MCF 10A (cell line): Measurements from ENCODE around the gene TRIM28. TPM values are rescaled to one million over a fixed set of nuclear protein-coding genes. Genes with fewer than 3 reads are reported as not detected.

Experiments
- BruUV-seq: library from RNA; stranded (reverse); fragments of 400-500 nt; replicated peaks from 2 replicates; lab custom pipeline; 2021; lab: Mats Ljungman, UMichigan
- CTCF ChIA-PET: fragments of 300-600 bp; sonication (Branson Sonifier 250); formaldehyde crosslinking; extraction: SDS; loops from one replicate; lab custom pipeline; 2021; ENCODE audit warnings: antibody characterized with exemption, inconsistent platforms; lab: Yijun Ruan, JAX
- POLR2A ChIA-PET: fragments of 300-600, 350-650 bp; sonication (Branson Sonifier 250); formaldehyde crosslinking; extraction: SDS; loops from one replicate; lab custom pipeline; 2020; ENCODE audit warnings: antibody characterized with exemption, inconsistent platforms; lab: Yijun Ruan, JAX
- DNase-seq: peaks from one replicate; pipeline ENCODE4 v3.0.0-alpha.2; 2018; ENCODE audit not compliant: unreplicated experiment
- H3K27ac Mint-ChIP-seq: one replicate; pipeline ENCODE4 v1.8.0; 2022; ENCODE audit warnings: mild to moderate bottlenecking, low read depth, mixed read lengths; ENCODE audit not compliant: unreplicated experiment
- H3K27me3 Mint-ChIP-seq: one replicate; pipeline ENCODE4 v1.8.0; 2022; ENCODE audit warnings: mixed read lengths; ENCODE audit not compliant: insufficient read depth, unreplicated experiment
- H3K36me3 Mint-ChIP-seq: one replicate; pipeline ENCODE4 v1.8.0; 2022; ENCODE audit warnings: mild to moderate bottlenecking, moderate library complexity, mixed read lengths; ENCODE audit not compliant: insufficient read depth, unreplicated experiment
- H3K4me1 Mint-ChIP-seq: one replicate; pipeline ENCODE4 v1.8.0; 2022; ENCODE audit warnings: mixed read lengths; ENCODE audit not compliant: insufficient read depth, unreplicated experiment
- H3K4me3 Mint-ChIP-seq: one replicate; pipeline ENCODE4 v1.8.0; 2022; ENCODE audit warnings: mild to moderate bottlenecking, moderate library complexity, mixed read lengths; ENCODE audit not compliant: unreplicated experiment
- H3K9me3 Mint-ChIP-seq: one replicate; pipeline ENCODE4 v1.8.0; 2022; ENCODE audit warnings: mixed read lengths; ENCODE audit not compliant: unreplicated experiment
- CTCF ChIP-seq: fragments of 200-600 bp; IDR thresholded peaks from one replicate; pipeline ENCODE4 v1.8.0; 2022; ENCODE audit warnings: antibody characterized with exemption, mild to moderate bottlenecking; ENCODE audit not compliant: unreplicated experiment
- intact Hi-C: fragments of 100-400 bp; cut with micrococcal nuclease; formaldehyde crosslinking; loops from 2 replicates; pipeline ENCODE4 v1.14.1; 2022
- total RNA-seq: library from RNA; stranded (reverse); gene quantifications from 2 replicates; pipeline ENCODE4 v1.2.3, GENCODE V29; 2022

The TRIM28 gene
- total RNA-seq, 1 experiment from 2014 or later = 290 TPM

GRCh38 chr19:58521651-58522050, 22.2 kb upstream of the TRIM28 start:
- no peak for TF ChIP-seq CTCF
- Mint-ChIP-seq H3K36me3 (peaks cover 28% of the 10 kb centered on the region), H3K27me3 (no peaks in the 10 kb centered on the region), H3K4me3 (peak overlapping the region; percentile 83), H3K27ac (peak overlapping the region; percentile 23), H3K9me3 (no peaks in the 10 kb centered on the region), H3K4me1 (peaks cover 19% of the 10 kb centered on the region)
- intact Hi-C loops = no loop called here
- POLR2A ChIA-PET = interaction anchor here (2.7 to 6.7 kb wide), 4 partner anchors 24 to 46 kb away, joined by 13 to 194 read pairs (median 122); partner anchors contain the start of genes CHMP2A, TRIM28, UBE2M and ZNF446
- CTCF ChIA-PET = interaction anchor here (0.5 to 5.7 kb wide), 6 partner anchors 8 to 212 kb away, joined by 3 to 43 read pairs (median 8); partner anchors contain the start of genes CHMP2A and TRIM28
- DNase-seq = no peak
- no TSS peak for BruUV-seq

GRCh38 chr19:58522709-58523108, 21.2 kb upstream of the TRIM28 start:
- POLR2A ChIA-PET = interaction anchor here (1.0 to 6.7 kb wide), 3 partner anchors 23 to 36 kb away, joined by 3 to 194 read pairs (median 166); partner anchors contain the start of genes CHMP2A, TRIM28 and UBE2M
- CTCF ChIA-PET = interaction anchor here (0.5 to 1.4 kb wide), 2 partner anchors 9 to 59 kb away, joined by 3 to 4 read pairs; no protein-coding TSS in a partner anchor
- no TSS peak for BruUV-seq

GRCh38 chr19:58529405-58529804, 14.5 kb upstream of the TRIM28 start:
- TF ChIP-seq CTCF = no peak
- H3K4me3 Mint-ChIP-seq = no peak overlapping the region
- CTCF ChIA-PET = interaction anchor here (1.8 kb wide), 1 partner anchor 9 kb away, joined by 7 read pairs; no protein-coding TSS in a partner anchor
- intact Hi-C loops = no loop called here
- DNase-seq = no peak
- no peaks in the 10 kb centered on the region for H3K36me3 Mint-ChIP-seq
- H3K9me3 Mint-ChIP-seq = no peaks in the 10 kb centered on the region
- no TSS peak for BruUV-seq
- POLR2A ChIA-PET = interaction anchor here (0.8 to 1.0 kb wide), 2 partner anchors 14 to 15 kb away, joined by 3 to 4 read pairs; partner anchors contain the start of gene TRIM28
- H3K27ac Mint-ChIP-seq = no peak overlapping the region
- H3K27me3 Mint-ChIP-seq = peaks cover 32% of the 10 kb centered on the region
- H3K4me1 Mint-ChIP-seq = no peaks in the 10 kb centered on the region

More at GRCh38 chr19:58522709-58523108, 21.2 kb upstream of the TRIM28 start:
- Mint-ChIP-seq H3K4me1 (peaks cover 19% of the 10 kb centered on the region), H3K4me3 (no peak overlapping the region), H3K27ac (no peak overlapping the region), H3K36me3 (peaks cover 23% of the 10 kb centered on the region), H3K9me3 (no peaks in the 10 kb centered on the region), H3K27me3 (no peaks in the 10 kb centered on the region)
- no peak for DNase-seq
- intact Hi-C loops = no loop called here
- no peak for TF ChIP-seq CTCF

- no peaks in the 10 kb centered on the region for H3K36me3 Mint-ChIP-seq
- no peak overlapping the region for H3K4me3 Mint-ChIP-seq
- BruUV-seq = no TSS peak
- ChIA-PET CTCF (interaction anchor here (0.6 to 1.9 kb wide), 2 partner anchors 12 to 48 kb away, joined by 3 to 7 read pairs; partner anchors contain the start of gene ZBTB45), POLR2A (interaction anchor here (0.7 to 3.4 kb wide), 2 partner anchors 11 to 23 kb away, joined by 3 to 20 read pairs; partner anchors contain the start of gene ZBTB45)
- no peak overlapping the region for H3K27ac Mint-ChIP-seq
- no peak for TF ChIP-seq CTCF
- no peaks in the 10 kb centered on the region for H3K4me1 Mint-ChIP-seq
- H3K27me3 Mint-ChIP-seq = peaks cover 32% of the 10 kb centered on the region
- DNase-seq = no peak
- no peaks in the 10 kb centered on the region for H3K9me3 Mint-ChIP-seq
- intact Hi-C loops = no loop called here
Observed at GRCh38 chr19:58531034-58531840, 12.6 kb upstream of the TRIM28 start.
